Measurements from ENCODE around the gene RTN3.
"Not testable (repeated sequence)": the region's sequence is repeated elsewhere in the genome, so short reads cannot be mapped to it uniquely, and the experiment has no call there.

RTN3 gene

GRCh38 chr11:63769042-63769713 is 87.9 kb downstream of the RTN3 start:
- DNase-seq, result no peak

GRCh38 chr11:63769714-63770455 is 88.6 kb downstream of the RTN3 start:
- DNase-seq, result no peak

- no peak for DNase-seq
These were observed 89.5 kb downstream of the RTN3 start for GRCh38 chr11:63770763-63771162.

GRCh38 chr11:63771741-63772318 is 90.5 kb downstream of the RTN3 start:
- not testable (repeated sequence) for DNase-seq

GRCh38 chr11:63775191-63775590 is 93.9 kb downstream of the RTN3 start:
- DNase-seq, result no peak

- DNase-seq, result no peak
These were observed 97.7 kb downstream of the RTN3 start for GRCh38 chr11:63779039-63779438.

GRCh38 chr11:63782749-63783148 is 101.4 kb downstream of the RTN3 start:
- DNase-seq, result no peak

GRCh38 chr11:63783925-63784592 is 102.8 kb downstream of the RTN3 start:
- DNase-seq, result no peak

- no peak for DNase-seq
These were observed 104.5 kb downstream of the RTN3 start for GRCh38 chr11:63785823-63786222.

GRCh38 chr11:63791495-63792167 is 110.3 kb downstream of the RTN3 start:
- no peak for DNase-seq

- DNase-seq, result no peak
These were observed 111.9 kb downstream of the RTN3 start for GRCh38 chr11:63793161-63793560.

GRCh38 chr11:63795066-63795465 is 113.8 kb downstream of the RTN3 start:
- no peak for DNase-seq

- DNase-seq, result no peak
These were observed 119.6 kb downstream of the RTN3 start for GRCh38 chr11:63800921-63801320.

- DNase-seq, result no peak
These were observed 121.5 kb downstream of the RTN3 start for GRCh38 chr11:63802637-63803414.

GRCh38 chr11:63804259-63804658 is 123.0 kb downstream of the RTN3 start:
- DNase-seq, result no peak

- no peak for DNase-seq
These were observed 124.6 kb downstream of the RTN3 start for GRCh38 chr11:63805844-63806415.

Data from effector CD8-positive, alpha-beta T cell (primary cell).